Cardiac muscle cell (in vitro differentiated cells and primary cell): Measurements from ENCODE around the gene PIK3R1. TPM values are rescaled to one million over a fixed set of nuclear protein-coding genes. Genes with fewer than 3 reads are reported as not detected.

Experiments used
- DNase-seq, 2 donors: peaks; one replicate each; pipeline versions ENCODE4 v3.0.0 to v3.0.0-alpha.2; 2010 to 2017; ENCODE audit warnings: low read depth in 1 of 2, low spot score in 1 of 2
- H3K27ac ChIP-seq: fragments of 200-600 bp; sonication (generic); 2 replicates; pipeline ENCODE4 v1.5.1; 2016
- H3K27me3 ChIP-seq: fragments of 200-600 bp; sonication (generic); 2 replicates; pipeline ENCODE4 v1.6.0; 2016; ENCODE audit warnings: control low read depth
- H3K36me3 ChIP-seq: fragments of 200-600 bp; sonication (generic); 2 replicates; pipeline ENCODE4 v1.5.1; 2016; ENCODE audit warnings: control low read depth
- H3K4me1 ChIP-seq: fragments of 200-600 bp; sonication (generic); 2 replicates; pipeline ENCODE4 v1.8.1; 2017; ENCODE audit warnings: low read depth, mild to moderate bottlenecking, mixed run types
- H3K4me3 ChIP-seq: fragments of 200-600 bp; sonication (generic); 2 replicates; pipeline ENCODE4 v1.5.1; 2016; ENCODE audit warnings: mild to moderate bottlenecking
- H3K9me3 ChIP-seq: fragments of 200-600 bp; sonication (generic); 2 replicates; pipeline ENCODE4 v1.5.1; 2017; ENCODE audit warnings: low read depth, mild to moderate bottlenecking, control low read depth
- polyA plus RNA-seq: library from polyadenylated mRNA; unstranded; fragments of >200 nt; fragmentation: Nextera tagmentation; extraction: Ambion mirVana; gene quantifications from 2 replicates; pipeline ENCODE4 v1.2.1, GENCODE V29; 2016
- total RNA-seq: library from RNA; depleted of rRNA; stranded (reverse); fragments of >200 nt; gene quantifications from 2 replicates; pipeline ENCODE4 v1.2.3, GENCODE V29; 2016
- TF ChIP-seq, protein P1 (sequence below): IDR thresholded peaks from 2 replicates; pipeline ENCODE4 v1.5.1; 2012; ENCODE audit warnings: low read depth, mild to moderate bottlenecking, low read length

Gene PIK3R1
- total and polyA plus RNA-seq, 2 experiments from 2014 or later, result 15.1 to 17.5 TPM

DNA sequence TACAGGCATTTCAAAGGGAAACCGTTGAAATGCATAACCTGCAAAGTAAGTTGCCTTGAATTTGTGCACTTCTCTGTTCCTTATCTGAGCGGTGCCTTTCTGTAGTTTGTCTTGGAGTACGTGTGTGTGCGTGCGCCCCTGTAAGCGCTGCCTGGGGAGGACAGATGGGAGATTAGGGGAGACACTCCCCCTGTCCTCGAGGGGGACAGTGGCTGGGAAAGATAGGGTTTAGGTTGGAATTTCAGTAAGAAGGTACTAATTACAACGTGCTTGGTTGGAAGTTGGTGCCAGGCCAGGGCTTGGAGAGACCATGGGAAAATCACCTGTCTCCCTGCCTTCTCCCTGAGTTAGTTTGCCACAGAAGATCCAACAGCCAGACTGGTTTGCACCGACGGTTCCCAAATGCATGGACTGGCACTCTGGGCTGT lies 73.2 kb downstream of the PIK3R1 start:
- TF ChIP-seq, protein P1, sequence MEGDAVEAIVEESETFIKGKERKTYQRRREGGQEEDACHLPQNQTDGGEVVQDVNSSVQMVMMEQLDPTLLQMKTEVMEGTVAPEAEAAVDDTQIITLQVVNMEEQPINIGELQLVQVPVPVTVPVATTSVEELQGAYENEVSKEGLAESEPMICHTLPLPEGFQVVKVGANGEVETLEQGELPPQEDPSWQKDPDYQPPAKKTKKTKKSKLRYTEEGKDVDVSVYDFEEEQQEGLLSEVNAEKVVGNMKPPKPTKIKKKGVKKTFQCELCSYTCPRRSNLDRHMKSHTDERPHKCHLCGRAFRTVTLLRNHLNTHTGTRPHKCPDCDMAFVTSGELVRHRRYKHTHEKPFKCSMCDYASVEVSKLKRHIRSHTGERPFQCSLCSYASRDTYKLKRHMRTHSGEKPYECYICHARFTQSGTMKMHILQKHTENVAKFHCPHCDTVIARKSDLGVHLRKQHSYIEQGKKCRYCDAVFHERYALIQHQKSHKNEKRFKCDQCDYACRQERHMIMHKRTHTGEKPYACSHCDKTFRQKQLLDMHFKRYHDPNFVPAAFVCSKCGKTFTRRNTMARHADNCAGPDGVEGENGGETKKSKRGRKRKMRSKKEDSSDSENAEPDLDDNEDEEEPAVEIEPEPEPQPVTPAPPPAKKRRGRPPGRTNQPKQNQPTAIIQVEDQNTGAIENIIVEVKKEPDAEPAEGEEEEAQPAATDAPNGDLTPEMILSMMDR, result no peak
- peak in 1 of 2 donors; percentile 51 for DNase-seq
- no peaks in the 10 kb centered on the region for H3K9me3 ChIP-seq
- peak overlapping the region; percentile 50 for H3K4me3 ChIP-seq
- peak overlapping the region; percentile 93 for H3K27ac ChIP-seq
- H3K4me1 ChIP-seq, result peaks cover 44% of the 10 kb centered on the region
- no peaks in the 10 kb centered on the region for H3K27me3 ChIP-seq
- H3K36me3 ChIP-seq, result peaks cover 13% of the 10 kb centered on the region

DNA sequence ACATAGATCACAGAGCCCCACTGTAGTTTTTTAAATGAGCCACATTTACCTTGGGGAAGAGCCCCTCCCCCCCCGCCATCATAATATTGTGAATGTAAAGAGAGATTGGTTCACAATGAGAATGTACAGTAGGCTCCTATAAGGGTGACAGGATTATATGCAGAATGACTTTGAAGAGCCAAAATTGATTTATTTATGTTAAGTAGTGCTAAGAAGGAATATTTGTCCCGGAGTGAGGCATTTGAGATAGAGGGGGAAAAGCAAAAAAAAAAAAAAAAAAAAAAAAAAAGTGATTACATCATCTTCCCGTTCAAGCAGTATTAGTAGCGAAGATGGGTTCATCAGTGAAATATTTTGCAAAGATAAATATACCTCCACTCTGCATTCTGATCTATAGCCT lies 73.9 kb downstream of the PIK3R1 start:
- H3K4me3 ChIP-seq, result peak overlapping the region; percentile 50
- peaks cover 44% of the 10 kb centered on the region for H3K4me1 ChIP-seq
- H3K36me3 ChIP-seq, result peaks cover 21% of the 10 kb centered on the region
- TF ChIP-seq, protein P1, result no peak
- H3K27me3 ChIP-seq, result no peaks in the 10 kb centered on the region
- no peaks in the 10 kb centered on the region for H3K9me3 ChIP-seq
- no peak for DNase-seq
- peak overlapping the region; percentile 93 for H3K27ac ChIP-seq

DNA sequence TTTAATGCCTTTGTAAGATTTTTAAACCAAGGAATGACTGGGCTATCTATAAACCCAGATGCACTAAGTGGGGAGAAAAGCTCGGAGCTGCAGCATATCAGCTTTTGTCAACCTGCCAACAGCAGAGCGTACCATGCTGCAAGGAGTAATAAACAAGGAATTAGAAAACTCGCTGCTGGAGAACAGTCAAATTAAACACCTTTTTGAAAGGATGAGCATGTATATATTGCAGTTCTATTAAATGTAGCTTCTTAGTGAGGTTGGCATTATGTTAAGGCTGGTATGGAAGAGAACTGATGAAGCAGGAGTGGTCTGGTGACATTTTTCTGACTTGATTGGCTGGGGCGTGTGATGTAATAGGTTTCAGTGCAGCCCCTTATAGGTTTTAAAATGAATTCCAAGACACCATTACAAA lies 74.7 kb downstream of the PIK3R1 start:
- Histone ChIP-seq H3K27me3 (no peaks in the 10 kb centered on the region), H3K4me1 (peaks cover 44% of the 10 kb centered on the region), H3K27ac (peak overlapping the region; percentile 93), H3K36me3 (peaks cover 26% of the 10 kb centered on the region), H3K9me3 (no peaks in the 10 kb centered on the region), H3K4me3 (peak overlapping the region; percentile 50)
- peak; percentile 68 to 70 for DNase-seq
- TF ChIP-seq, protein P1, result no peak

DNA sequence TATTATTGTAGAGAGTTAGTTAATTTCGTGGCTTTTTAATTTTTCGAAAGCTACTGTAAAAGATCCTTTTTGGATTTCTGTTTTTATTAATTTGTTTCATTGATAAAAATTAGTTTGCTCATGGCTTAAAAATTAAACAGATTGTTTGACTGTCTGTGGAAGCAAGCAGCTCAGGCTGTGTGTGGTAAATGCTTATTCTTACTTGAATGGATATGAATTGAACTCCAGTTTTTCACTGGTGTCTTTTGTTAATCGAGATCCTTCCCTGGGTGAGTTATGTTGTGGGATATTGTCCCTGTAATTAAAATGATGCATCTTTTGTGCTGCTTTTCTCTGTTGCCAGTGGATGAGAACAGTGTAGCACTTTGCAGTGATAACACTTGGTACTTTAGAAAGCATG lies 75.3 kb downstream of the PIK3R1 start:
- Histone ChIP-seq H3K27ac (no peak overlapping the region), H3K4me3 (peak overlapping the region; percentile 50)

DNA sequence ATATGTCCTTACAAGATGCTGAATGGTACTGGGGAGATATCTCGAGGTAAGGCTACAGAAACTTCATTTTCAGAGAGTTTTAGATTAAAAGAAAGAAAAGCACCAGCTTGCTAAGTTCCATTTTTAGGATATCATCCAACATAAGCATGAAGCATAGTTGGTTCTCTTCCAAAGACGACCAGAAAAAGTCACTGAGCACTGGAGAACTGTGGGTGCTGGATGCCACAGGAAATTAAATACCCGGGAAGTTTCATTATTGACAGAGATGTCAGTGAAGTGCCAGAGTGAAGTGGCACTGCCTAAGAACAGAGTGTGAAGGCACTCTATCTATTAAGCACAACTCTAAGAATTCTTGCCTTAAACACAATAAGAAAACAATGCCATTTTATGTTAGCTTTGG lies 76.8 kb downstream of the PIK3R1 start:
- H3K9me3 ChIP-seq, result no peaks in the 10 kb centered on the region
- peaks cover 47% of the 10 kb centered on the region for H3K36me3 ChIP-seq
- no peak overlapping the region for H3K27ac ChIP-seq
- TF ChIP-seq, protein P1, result no peak
- no peaks in the 10 kb centered on the region for H3K27me3 ChIP-seq
- H3K4me3 ChIP-seq, result no peak overlapping the region
- peaks cover 34% of the 10 kb centered on the region for H3K4me1 ChIP-seq
- no peak for DNase-seq

More for the DNA sequence above, 75.3 kb downstream of the PIK3R1 start:
- DNase-seq, result no peak
- H3K4me1 ChIP-seq, result peaks cover 44% of the 10 kb centered on the region
- no peaks in the 10 kb centered on the region for H3K9me3 ChIP-seq
- TF ChIP-seq, protein P1, result no peak
- H3K36me3 ChIP-seq, result peaks cover 32% of the 10 kb centered on the region
- no peaks in the 10 kb centered on the region for H3K27me3 ChIP-seq
